ENCODE measurements around the gene LOXHD1.

The LOXHD1 gene

GRCh38 chr18:46656326-46657114 lies 500 bp downstream of the LOXHD1 start:
- H3K27ac ChIP-seq, result no peak overlapping the region
- TF ChIP-seq CTCF (IDR thresholded peaks at IDR 0.05) (no peak), ZFX (IDR thresholded peaks at IDR 0.05; ENCODE audit: borderline replicate concordance) (no peak)

- H3K27ac ChIP-seq, result no peak overlapping the region
- TF ChIP-seq CTCF (IDR thresholded peaks at IDR 0.05) (no peak), ZFX (IDR thresholded peaks at IDR 0.05; ENCODE audit: borderline replicate concordance) (no peak)
Observed at GRCh38 chr18:46652372-46652771, 4.6 kb downstream of the LOXHD1 start.

- no peak overlapping the region for H3K27ac ChIP-seq
- TF ChIP-seq CTCF (IDR thresholded peaks at IDR 0.05), result no peak
Observed at GRCh38 chr18:46650681-46651080, 6.3 kb downstream of the LOXHD1 start.

GRCh38 chr18:46649071-46649862 lies 7.8 kb downstream of the LOXHD1 start:
- no peak overlapping the region for H3K27ac ChIP-seq
- no peak for TF ChIP-seq ZFX (IDR thresholded peaks at IDR 0.05; ENCODE audit: borderline replicate concordance)
- TF ChIP-seq CTCF (IDR thresholded peaks at IDR 0.05), result no peak

GRCh38 chr18:46646468-46646867 lies 10.6 kb downstream of the LOXHD1 start:
- no peak for TF ChIP-seq CTCF (IDR thresholded peaks at IDR 0.05)
- no peak for TF ChIP-seq ZFX (IDR thresholded peaks at IDR 0.05; ENCODE audit: borderline replicate concordance)
- H3K27ac ChIP-seq, result no peak overlapping the region

GRCh38 chr18:46642561-46642960 lies 14.5 kb downstream of the LOXHD1 start:
- no peak overlapping the region for H3K27ac ChIP-seq
- no peak for TF ChIP-seq CTCF (IDR thresholded peaks at IDR 0.05)
- no peak for TF ChIP-seq ZFX (IDR thresholded peaks at IDR 0.05; ENCODE audit: borderline replicate concordance)

GRCh38 chr18:46641917-46642316 lies 15.1 kb downstream of the LOXHD1 start:
- no peak overlapping the region for H3K27ac ChIP-seq
- TF ChIP-seq CTCF (IDR thresholded peaks at IDR 0.05) (no peak), ZFX (IDR thresholded peaks at IDR 0.05; ENCODE audit: borderline replicate concordance) (no peak)
